Activated naive CD4-positive, alpha-beta T cell treated with Interleukin-2 at 50 U/mL for 16 hours (primary cell): ENCODE data around the gene GRIP2.

Source experiments
- DNase-seq: peaks from one replicate; pipeline ENCODE4 v3.0.0-alpha.2; 2020

GRIP2 gene

GRCh38 chr3:14463330-14464140 is 76.6 kb downstream of the GRIP2 start:
- no peak for DNase-seq

- DNase-seq, result no peak
Observed at GRCh38 chr3:14462738-14463137, 77.4 kb downstream of the GRIP2 start.

GRCh38 chr3:14461748-14462324 is 78.3 kb downstream of the GRIP2 start:
- DNase-seq, result peak; percentile 38

GRCh38 chr3:14461006-14461747 is 79.0 kb downstream of the GRIP2 start:
- no peak for DNase-seq

- no peak for DNase-seq
Observed at GRCh38 chr3:14460342-14461005, 79.7 kb downstream of the GRIP2 start.

- DNase-seq, result no peak
Observed at GRCh38 chr3:14459787-14460186, 80.4 kb downstream of the GRIP2 start.

- DNase-seq, result no peak
Observed at GRCh38 chr3:14459384-14459783, 80.8 kb downstream of the GRIP2 start.

- DNase-seq, result no peak
Observed at GRCh38 chr3:14458434-14459275, 81.5 kb downstream of the GRIP2 start.

GRCh38 chr3:14457999-14458398 is 82.1 kb downstream of the GRIP2 start:
- DNase-seq, result no peak

- DNase-seq, result no peak
Observed at GRCh38 chr3:14457481-14457880, 82.7 kb downstream of the GRIP2 start.

- no peak for DNase-seq
Observed at GRCh38 chr3:14456794-14457193, 83.3 kb downstream of the GRIP2 start.

GRCh38 chr3:14455571-14456317 is 84.4 kb downstream of the GRIP2 start:
- DNase-seq, result no peak

GRCh38 chr3:14454639-14455310 is 85.4 kb downstream of the GRIP2 start:
- no peak for DNase-seq

- no peak for DNase-seq
Observed at GRCh38 chr3:14453876-14454638, 86.1 kb downstream of the GRIP2 start.

- no peak for DNase-seq
Observed at GRCh38 chr3:14452740-14453710, 87.1 kb downstream of the GRIP2 start.

- DNase-seq, result no peak
Observed at GRCh38 chr3:14451844-14452739, 88.0 kb downstream of the GRIP2 start.

- DNase-seq, result no peak
Observed at GRCh38 chr3:14450922-14451606, 89.1 kb downstream of the GRIP2 start.
